Lower leg skin (tissue), 4 donors: ENCODE results near the gene PDE9A. TPM values are rescaled to one million over a fixed set of nuclear protein-coding genes. Genes with fewer than 3 reads are reported as not detected.
"Not testable (repeated sequence)": the region's sequence is repeated elsewhere in the genome, so short reads cannot be mapped to it uniquely, and the experiment has no call there.

ENCODE experiments used
- DNase-seq, 2 donors: peaks; one replicate each; pipeline ENCODE4 v3.0.0-alpha.2; 2019; ENCODE audit warnings: low spot score in 2 of 2
- H3K4me3 ChIP-seq: fragments of 200-600 bp; sonication (generic); 2 replicates; pipeline ENCODE4 v1.5.1; 2017; ENCODE audit warnings: mild to moderate bottlenecking, low read depth; ENCODE audit not compliant: poor library complexity, severe bottlenecking
- POLR2A ChIP-seq, 2 donors: fragments of 450-650 bp; IDR thresholded peaks; one replicate each; pipeline ENCODE4 v1.6.1; 2016 to 2017; ENCODE audit warnings: antibody characterized with exemption in 2 of 2, mild to moderate bottlenecking in 1 of 2, moderate library complexity in 1 of 2
- WGBS, 2 donors: methylation state at CpG; one replicate each; pipeline ENCODE4 v1.1.5; 2018; 5-methylcytosine and 5-hydroxymethylcytosine counted together
- intact Hi-C: fragments of 100-400 bp; cut with DNase I; formaldehyde crosslinking; loops from one replicate; pipeline ENCODE4 v1.15.0; 2023; ENCODE audit warnings: low total_unique reads
- total RNA-seq, 4 donors: library from RNA; depleted of rRNA; stranded (reverse); fragments of >200 nt; gene quantifications; one replicate each; pipeline ENCODE4 v1.1.0, GENCODE V29; 2016
- TF ChIP-seq, protein P1 (sequence below), 3 donors: fragments of 450-650 bp; IDR thresholded peaks; one replicate each; pipeline ENCODE4 v1.5.1; 2016; ENCODE audit warnings: antibody characterized with exemption in 3 of 3, mild to moderate bottlenecking in 3 of 3, moderate library complexity in 2 of 3

Gene PDE9A
- total RNA-seq, 4 donors from 2014 or later = 2.1 to 16.3 (median 9.0) TPM

DNA sequence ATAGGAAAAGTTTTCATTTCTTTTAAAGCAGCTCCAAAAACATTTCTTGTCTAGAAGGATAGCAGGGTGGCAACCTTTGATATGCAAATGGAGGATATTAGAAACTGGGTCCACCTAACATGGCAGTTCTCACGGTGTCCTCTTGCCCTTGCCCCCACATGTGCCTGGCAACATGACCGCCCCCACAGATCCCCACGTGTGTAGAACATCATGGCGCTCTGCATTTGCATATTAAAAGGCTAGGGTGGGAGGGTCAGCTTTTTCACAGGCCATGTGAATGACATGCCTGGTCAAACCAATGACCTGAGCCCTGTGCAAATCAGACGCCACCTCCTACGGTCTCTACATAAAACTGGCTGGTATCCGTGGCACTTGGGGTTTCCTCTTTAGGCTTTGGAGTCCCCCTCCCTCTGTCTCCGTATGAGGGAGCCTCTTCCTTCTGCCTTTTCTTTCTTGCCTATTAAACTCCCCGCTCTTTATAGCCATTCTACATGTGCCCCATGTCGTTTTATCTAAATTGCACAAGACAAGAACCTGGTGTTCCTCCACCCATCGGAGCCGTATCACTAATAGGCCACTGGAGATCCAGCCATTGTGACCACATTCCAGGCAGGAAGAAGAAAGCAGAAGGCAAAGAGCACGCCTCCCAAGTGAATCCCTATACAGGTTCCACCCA lies 154.7 kb downstream of the PDE9A start:
- intact Hi-C loops = no loop called here
- H3K4me3 ChIP-seq = no peak overlapping the region
- WGBS, 2 donors = 78 to 86% methylated on average over 13 of the region's 13 CpGs
- DNase-seq = no peak
- no peak for TF ChIP-seq POLR2A (IDR thresholded peaks at IDR 0.05)
- TF ChIP-seq, protein P1, sequence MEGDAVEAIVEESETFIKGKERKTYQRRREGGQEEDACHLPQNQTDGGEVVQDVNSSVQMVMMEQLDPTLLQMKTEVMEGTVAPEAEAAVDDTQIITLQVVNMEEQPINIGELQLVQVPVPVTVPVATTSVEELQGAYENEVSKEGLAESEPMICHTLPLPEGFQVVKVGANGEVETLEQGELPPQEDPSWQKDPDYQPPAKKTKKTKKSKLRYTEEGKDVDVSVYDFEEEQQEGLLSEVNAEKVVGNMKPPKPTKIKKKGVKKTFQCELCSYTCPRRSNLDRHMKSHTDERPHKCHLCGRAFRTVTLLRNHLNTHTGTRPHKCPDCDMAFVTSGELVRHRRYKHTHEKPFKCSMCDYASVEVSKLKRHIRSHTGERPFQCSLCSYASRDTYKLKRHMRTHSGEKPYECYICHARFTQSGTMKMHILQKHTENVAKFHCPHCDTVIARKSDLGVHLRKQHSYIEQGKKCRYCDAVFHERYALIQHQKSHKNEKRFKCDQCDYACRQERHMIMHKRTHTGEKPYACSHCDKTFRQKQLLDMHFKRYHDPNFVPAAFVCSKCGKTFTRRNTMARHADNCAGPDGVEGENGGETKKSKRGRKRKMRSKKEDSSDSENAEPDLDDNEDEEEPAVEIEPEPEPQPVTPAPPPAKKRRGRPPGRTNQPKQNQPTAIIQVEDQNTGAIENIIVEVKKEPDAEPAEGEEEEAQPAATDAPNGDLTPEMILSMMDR (IDR thresholded peaks at IDR 0.05) = no peak

DNA sequence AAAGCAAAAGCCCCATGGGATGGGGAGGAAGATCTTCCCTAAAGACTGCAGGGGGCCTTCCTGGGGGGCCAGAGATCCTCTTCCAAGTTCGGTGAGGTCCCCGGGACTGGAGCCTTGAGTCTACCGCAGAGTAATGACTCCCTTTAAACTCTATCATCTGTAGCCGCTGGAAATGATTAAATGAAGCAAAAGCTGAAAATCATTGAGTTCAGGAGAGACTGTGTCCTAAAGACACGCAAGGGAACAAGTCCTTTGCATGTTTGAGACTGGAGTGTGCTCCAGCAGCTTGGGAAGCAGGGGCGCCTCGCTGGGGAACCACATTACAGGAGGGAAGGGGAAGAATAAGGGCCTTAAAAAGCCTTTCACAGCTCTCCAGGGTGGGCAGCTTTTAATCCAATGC lies 155.8 kb downstream of the PDE9A start:
- 78 to 80% methylated on average over 7 of the region's 7 CpGs for WGBS, 2 donors
- no peak for TF ChIP-seq POLR2A (IDR thresholded peaks at IDR 0.05)
- DNase-seq = no peak
- intact Hi-C loops = no loop called here
- H3K4me3 ChIP-seq = no peak overlapping the region

- intact Hi-C loops = no loop called here
- DNase-seq = no peak
- no peak overlapping the region for H3K4me3 ChIP-seq
- 74 to 81% methylated on average over 17 to 18 of the region's 18 CpGs for WGBS, 2 donors
- TF ChIP-seq, protein P1 (IDR thresholded peaks at IDR 0.05) = no peak
- TF ChIP-seq POLR2A (IDR thresholded peaks at IDR 0.05) = no peak
These were observed 156.4 kb downstream of the PDE9A start for GRCh38 chr21:42809577-42810475.

GRCh38 chr21:42811960-42812359 lies 158.5 kb downstream of the PDE9A start:
- TF ChIP-seq, protein P1 (IDR thresholded peaks at IDR 0.05) = no peak
- TF ChIP-seq POLR2A (IDR thresholded peaks at IDR 0.05) = no peak
- intact Hi-C loops = no loop called here
- no peak overlapping the region for H3K4me3 ChIP-seq

DNA sequence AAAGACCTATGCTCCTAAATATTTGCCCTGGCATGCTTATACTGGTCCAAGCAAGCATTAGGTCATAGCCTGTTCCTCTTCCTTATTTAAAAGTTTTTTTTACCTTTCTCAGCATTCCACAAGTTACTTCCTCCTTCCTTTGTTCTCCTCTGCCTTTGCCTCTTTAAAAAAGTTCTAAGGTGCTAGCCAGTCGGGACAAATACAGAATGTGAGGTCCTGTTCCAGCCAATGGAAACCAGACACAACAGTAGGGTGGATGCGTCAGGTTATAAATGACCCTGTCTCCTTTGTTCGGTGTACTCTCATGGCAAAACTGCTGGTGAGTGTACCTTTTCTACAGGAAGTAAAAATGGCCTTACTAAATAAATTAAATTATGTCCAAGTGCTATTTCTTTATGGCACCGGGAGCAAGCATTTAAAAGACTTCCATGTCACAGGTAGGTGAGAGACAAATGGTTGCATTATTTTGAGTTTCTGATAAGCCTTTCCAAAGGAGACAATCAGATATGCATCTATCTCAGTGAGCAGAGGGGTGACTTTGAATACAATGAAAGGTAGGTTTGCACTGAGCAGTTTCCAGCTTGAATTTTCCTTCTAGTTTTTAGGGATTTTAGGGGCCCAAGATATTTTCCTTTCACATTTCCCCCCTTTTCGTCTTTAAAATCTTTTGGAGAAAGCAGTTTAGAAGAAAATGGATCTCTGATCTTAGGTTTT lies 159.3 kb downstream of the PDE9A start:
- DNase-seq, H3K4me3 ChIP-seq, intact Hi-C loops: not testable (repeated sequence)
- WGBS, 2 donors = 47 to 49% methylated on average over 5 of the region's 5 CpGs

More at GRCh38 chr21:42811960-42812359, 158.5 kb downstream of the PDE9A start:
- 47 to 51% methylated on average over 6 of the region's 6 CpGs for WGBS, 2 donors
- DNase-seq = no peak

DNA sequence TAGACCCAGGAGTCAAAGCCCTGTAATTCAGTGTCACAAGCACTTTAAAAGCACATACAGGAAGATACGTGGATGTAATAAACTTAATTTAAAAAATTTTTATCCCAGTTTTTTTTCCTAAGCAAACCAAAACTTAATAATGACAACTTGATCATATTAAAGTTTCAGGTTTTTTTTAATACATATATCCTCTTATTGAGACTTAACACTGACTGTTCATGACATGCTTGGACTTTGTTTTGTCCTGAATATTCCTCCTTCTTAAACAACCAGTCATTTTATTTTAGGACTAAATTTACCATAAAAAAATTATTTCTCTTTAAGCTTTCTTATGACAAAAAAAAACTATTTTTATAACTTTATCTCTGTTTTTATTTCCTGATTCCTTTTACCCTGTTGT lies 161.8 kb downstream of the PDE9A start:
- H3K4me3 ChIP-seq = no peak overlapping the region
- WGBS, 2 donors = 82 to 91% methylated on average over 1 of the region's 1 CpG
- DNase-seq = no peak
- TF ChIP-seq, protein P1 (IDR thresholded peaks at IDR 0.05) = no peak
- TF ChIP-seq POLR2A (IDR thresholded peaks at IDR 0.05) = no peak
- intact Hi-C loops = loop anchor here (5.0 kb wide), 1 partner anchor 218 kb away; no protein-coding TSS in a partner anchor
